Lung (tissue), 12 donors: ENCODE results near the gene AMBRA1. TPM values are rescaled to one million over a fixed set of nuclear protein-coding genes. Genes with fewer than 3 reads are reported as not detected.

Source experiments
- ATAC-seq: fragments of 200-7000 bp; cut with Tn5 transposase; one replicate; pipeline ENCODE4 v1.9.1; 2020; ENCODE audit warnings: moderate number of reproducible peaks; ENCODE audit not compliant: insufficient read depth, low FRiP score
- DNase-seq, 3 donors: peaks; one replicate each; pipeline ENCODE4 v3.0.0-alpha.2; 2013 to 2017
- H3K27ac ChIP-seq, 2 donors: one replicate each; pipeline ENCODE4 v1.5.1; 2013; ENCODE audit warnings: mild to moderate bottlenecking in 2 of 2, moderate library complexity in 2 of 2, control low read depth in 1 of 2, inconsistent platforms in 1 of 2, low read depth in 1 of 2, low read length in 1 of 2
- H3K27me3 ChIP-seq, 3 donors: one replicate each; pipeline ENCODE4 v1.5.1; 2013; ENCODE audit warnings: low read length in 2 of 3; ENCODE audit not compliant: control insufficient read depth in 3 of 3, insufficient read depth in 3 of 3
- H3K36me3 ChIP-seq, 4 donors: one replicate each; pipeline ENCODE4 v1.5.1; 2013; ENCODE audit warnings: low read length in 4 of 4, mild to moderate bottlenecking in 1 of 4, moderate library complexity in 1 of 4; ENCODE audit not compliant: control insufficient read depth in 4 of 4, insufficient read depth in 4 of 4
- H3K4me1 ChIP-seq, 5 donors: one replicate each; pipeline ENCODE4 v1.5.1; 2013; ENCODE audit warnings: low read length in 5 of 5, mild to moderate bottlenecking in 2 of 5, moderate library complexity in 1 of 5; ENCODE audit not compliant: control insufficient read depth in 5 of 5, insufficient read depth in 5 of 5
- H3K4me3 ChIP-seq: one replicate; pipeline ENCODE4 v1.5.1; 2013; ENCODE audit warnings: mild to moderate bottlenecking, control low read depth, moderate library complexity
- H3K9ac ChIP-seq, 2 donors: one replicate each; pipeline ENCODE4 v1.5.1; 2013; ENCODE audit warnings: low read length in 2 of 2, control low read depth in 1 of 2; ENCODE audit not compliant: insufficient read depth in 1 of 2
- H3K9me3 ChIP-seq, 4 donors: one replicate each; pipeline ENCODE4 v1.5.1; 2013; ENCODE audit warnings: low read length in 3 of 4, mild to moderate bottlenecking in 1 of 4, moderate library complexity in 1 of 4; ENCODE audit not compliant: control insufficient read depth in 4 of 4, insufficient read depth in 3 of 4
- CTCF ChIP-seq: IDR thresholded peaks from 2 replicates; pipeline ENCODE4 v1.5.1; 2012; ENCODE audit warnings: mild to moderate bottlenecking; ENCODE audit errors: control extremely low read depth, extremely low read depth
- WGBS, 2 donors: extraction: QIAGEN DNeasy Blood & Tissue Kit; methylation state at CpG; one replicate each; pipeline ENCODE4 v1.1.7; 2013; 5-methylcytosine and 5-hydroxymethylcytosine counted together
- polyA plus RNA-seq, 2 donors: library from polyadenylated mRNA; stranded (reverse); fragments of 200-250 nt; gene quantifications; one replicate each; pipeline ENCODE4 v1.2.1, GENCODE V29; 2013
- total RNA-seq, 2 donors: library from RNA; depleted of rRNA in 1 of 2; stranded (reverse); fragments of >200 nt in 1 of 2; gene quantifications; one replicate each; pipeline ENCODE4 v1.2.1, GENCODE V29; 2014 to 2021
- donor health status: control.
- donor health status: control.
- donor health status: Bipolar disorder and iron deficiency.
- donor health status: healthy.
- donor health status: DM: yes; HTN: yes; CAD: no.

Gene AMBRA1
- total and polyA plus RNA-seq, 4 donors = 7.4 to 41.2 (median 23.7) TPM

DNA sequence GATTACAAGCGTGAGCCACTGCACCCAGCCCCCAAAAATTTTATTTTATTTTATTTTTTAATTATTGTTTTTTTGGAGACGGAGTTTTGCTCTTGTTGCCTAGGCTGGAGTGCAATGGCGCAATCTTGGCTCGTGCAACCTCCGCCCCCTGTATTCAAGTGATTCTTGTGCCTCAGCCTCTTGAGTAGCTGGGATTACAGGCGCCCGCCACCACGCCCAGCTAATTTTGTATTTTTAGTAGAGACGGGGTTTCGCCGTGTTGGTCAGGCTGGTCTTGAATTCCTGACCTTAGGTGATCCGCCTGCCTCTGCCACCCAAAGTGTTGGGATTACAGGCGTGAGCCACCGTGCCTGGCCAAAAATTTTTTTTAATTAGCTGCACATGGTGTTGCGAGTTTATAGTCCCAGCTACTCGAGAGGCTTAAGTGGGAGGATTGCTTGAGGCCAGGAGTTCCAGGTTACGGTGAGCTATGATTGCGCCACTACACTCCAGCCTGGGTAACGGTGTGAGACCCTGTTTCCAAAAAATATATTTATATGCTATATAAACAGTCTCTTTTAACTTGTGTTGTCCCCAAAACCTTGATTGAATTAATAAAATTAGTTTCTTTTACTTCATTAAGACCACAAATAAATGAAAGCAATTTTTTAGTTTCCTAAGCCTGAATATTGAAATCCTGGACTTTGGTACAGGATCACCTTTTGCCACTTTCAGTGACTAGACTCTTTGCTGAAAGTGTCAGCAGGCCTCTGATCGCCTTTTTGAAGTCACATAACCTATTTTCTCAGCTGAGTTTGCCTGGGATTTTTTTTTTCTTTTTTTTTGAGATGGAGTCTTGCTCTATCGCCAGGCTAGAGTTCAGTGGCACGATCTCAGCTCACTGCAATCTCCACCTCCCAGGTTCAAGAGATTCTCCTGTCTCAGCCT is 39.7 kb upstream of the AMBRA1 start:
- no peaks in the 10 kb centered on the region for H3K27me3 ChIP-seq
- ATAC-seq = no peak
- no peaks in the 10 kb centered on the region for H3K4me1 ChIP-seq
- WGBS, 2 donors = 82 to 83% methylated on average over 22 of the region's 22 CpGs
- no peak for TF ChIP-seq CTCF
- H3K9ac ChIP-seq = no peak overlapping the region
- H3K4me3 ChIP-seq = no peak overlapping the region
- no peak overlapping the region for H3K27ac ChIP-seq
- no peaks in the 10 kb centered on the region for H3K9me3 ChIP-seq
- H3K36me3 ChIP-seq = peaks cover 7 to 19% (median 13%) of the 10 kb centered on the region in 4 donors
- no peak for DNase-seq

DNA sequence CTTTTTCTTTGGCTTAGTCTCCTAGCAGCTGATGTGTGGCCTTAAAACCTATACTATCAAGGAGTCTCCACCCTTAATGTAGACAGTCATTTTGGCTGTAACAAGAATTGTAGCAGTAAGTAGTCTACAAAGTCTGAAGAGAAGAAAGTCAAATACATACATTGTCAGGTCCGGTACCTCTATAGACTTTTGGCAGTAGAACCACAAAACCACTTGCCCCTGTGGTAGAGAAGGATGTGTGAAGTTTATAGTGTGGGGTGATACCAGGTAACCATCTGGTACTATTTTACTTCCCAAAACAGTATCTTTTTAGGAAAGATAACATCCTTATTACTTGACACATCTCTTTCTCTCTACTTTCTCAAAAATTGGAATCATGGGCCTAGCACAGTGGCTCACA is 38.7 kb upstream of the AMBRA1 start:
- H3K9ac ChIP-seq = no peak overlapping the region
- no peaks in the 10 kb centered on the region for H3K4me1 ChIP-seq
- H3K4me3 ChIP-seq = no peak overlapping the region
- ATAC-seq (no peak), DNase-seq (no peak)
- no peaks in the 10 kb centered on the region for H3K27me3 ChIP-seq
- no peaks in the 10 kb centered on the region for H3K9me3 ChIP-seq
- WGBS, 2 donors = 89 to 94% methylated on average over 1 of the region's 1 CpG
- H3K36me3 ChIP-seq = peaks cover 7 to 15% (median 15%) of the 10 kb centered on the region in 4 donors
- TF ChIP-seq CTCF = no peak
- H3K27ac ChIP-seq = no peak overlapping the region

GRCh38 chr11:46631676-46632075 is 37.9 kb upstream of the AMBRA1 start:
- DNase-seq (no peak), ATAC-seq (no peak)
- Histone ChIP-seq H3K27me3 (no peaks in the 10 kb centered on the region), H3K9me3 (no peaks in the 10 kb centered on the region), H3K4me3 (no peak overlapping the region), H3K4me1 (no peaks in the 10 kb centered on the region), H3K36me3 (peaks cover 7 to 15% (median 15%) of the 10 kb centered on the region in 4 donors), H3K27ac (no peak overlapping the region), H3K9ac (no peak overlapping the region)
- TF ChIP-seq CTCF = no peak
- 95 to 100% methylated on average over 2 of the region's 2 CpGs for WGBS, 2 donors
